Sigmoid colon (tissue), 7 donors: ENCODE data around the gene MYF5. TPM values are rescaled to one million over a fixed set of nuclear protein-coding genes. Genes with fewer than 3 reads are reported as not detected.

Experiments used
- DNase-seq: peaks from one replicate; pipeline ENCODE4 v3.0.0-alpha.2; 2019
- H3K27ac ChIP-seq, 4 donors: fragments of 200-600 bp; sonication (generic); one replicate each; pipeline ENCODE4 v1.5.1; 2016 to 2019; ENCODE audit warnings: mild to moderate bottlenecking in 1 of 4
- H3K27me3 ChIP-seq, 3 donors: fragments of 200-600 bp; sonication (generic); one replicate each; pipeline ENCODE4 v1.5.1; 2019; ENCODE audit warnings: mild to moderate bottlenecking in 1 of 3
- H3K36me3 ChIP-seq, 4 donors: fragments of 200-600 bp; sonication (generic); one replicate each; pipeline ENCODE4 v1.5.1; 2016 to 2019
- H3K4me1 ChIP-seq, 4 donors: fragments of 200-600 bp; sonication (generic); one replicate each; pipeline ENCODE4 v1.5.1; 2017 to 2019
- H3K4me3 ChIP-seq, 4 donors: fragments of 200-600 bp; sonication (generic); one replicate each; pipeline ENCODE4 v1.5.1; 2017 to 2019; ENCODE audit warnings: mild to moderate bottlenecking in 2 of 4, moderate library complexity in 1 of 4
- H3K9me3 ChIP-seq, 4 donors: fragments of 200-600 bp in 3 of 4; sonication (generic) in 3 of 4; one replicate each; pipeline versions ENCODE4 v1.5.1 to v1.6.1; 2013 to 2019
- CTCF ChIP-seq, 4 experiments: fragments of 450-650 bp in 3 of 4; fragments of 200-600 bp in 1 of 4; IDR thresholded peaks; one replicate each; pipeline ENCODE4 v1.5.1; 2016 to 2019; ENCODE audit warnings: antibody characterized with exemption in 4 of 4, mild to moderate bottlenecking in 3 of 4, moderate library complexity in 2 of 4
- EP300 ChIP-seq, 4 donors: sonication (generic); formaldehyde crosslinking; IDR thresholded peaks; one replicate each; pipeline ENCODE4 v1.6.1; 2017; ENCODE audit warnings: antibody characterized with exemption in 4 of 4
- POLR2A ChIP-seq, 2 donors: fragments of 450-650 bp; IDR thresholded peaks; one replicate each; pipeline ENCODE4 v1.6.1; 2016; ENCODE audit warnings: antibody characterized with exemption in 2 of 2, mild to moderate bottlenecking in 2 of 2, moderate library complexity in 2 of 2
- POLR2AphosphoS5 ChIP-seq, 4 donors: sonication (generic); formaldehyde crosslinking; IDR thresholded peaks; one replicate each; pipeline ENCODE4 v1.6.1; 2017; ENCODE audit warnings: antibody characterized with exemption in 4 of 4
- WGBS, 2 donors: extraction: QIAGEN DNeasy Blood & Tissue Kit; methylation state at CpG; one replicate each; pipeline ENCODE4 v1.1.7; 2013; 5-methylcytosine and 5-hydroxymethylcytosine counted together
- intact Hi-C: fragments of 100-400 bp; cut with DNase I; formaldehyde crosslinking; loops from one replicate; pipeline ENCODE4 v1.15.1; 2023
- polyA plus RNA-seq, 3 donors: library from polyadenylated mRNA; stranded (reverse); fragments of 200-250 nt; gene quantifications; one replicate each; pipeline ENCODE4 v1.2.3, GENCODE V29; 2013
- total RNA-seq, 4 donors: library from RNA; depleted of rRNA; stranded (reverse); fragments of >200 nt; gene quantifications; one replicate each; pipeline ENCODE4 v1.1.0, GENCODE V29; 2016
- donor health status: healthy with polysubstance abuse.
- donor health status: Bipolar disorder and iron deficiency.
- donor health status: healthy.

MYF5 gene
- total and polyA plus RNA-seq, 7 donors = not detected

GRCh38 chr12:80709811-80710726 lies 6.6 kb upstream of the MYF5 start:
- TF ChIP-seq POLR2AphosphoS5 (IDR thresholded peaks at IDR 0.05) (no peak), POLR2A (IDR thresholded peaks at IDR 0.05) (no peak), EP300 (IDR thresholded peaks at IDR 0.05) (no peak), CTCF (IDR thresholded peaks at IDR 0.05) (no peak)
- no peaks in the 10 kb centered on the region for H3K36me3 ChIP-seq
- intact Hi-C loops = no loop called here
- no peak overlapping the region for H3K27ac ChIP-seq
- peaks cover 0 to 8% (median 0%) of the 10 kb centered on the region in 4 donors for H3K4me1 ChIP-seq
- WGBS, 2 donors = 43 to 53% methylated on average over 20 of the region's 20 CpGs
- no peak for DNase-seq
- peaks cover 0 to 61% (median 18%) of the 10 kb centered on the region in 3 donors for H3K27me3 ChIP-seq
- no peaks in the 10 kb centered on the region for H3K9me3 ChIP-seq
- no peak overlapping the region for H3K4me3 ChIP-seq

- Histone ChIP-seq H3K4me3 (no peak overlapping the region), H3K27me3 (peaks cover 0 to 69% (median 18%) of the 10 kb centered on the region in 3 donors), H3K4me1 (peaks cover 0 to 8% (median 0%) of the 10 kb centered on the region in 4 donors), H3K27ac (no peak overlapping the region), H3K9me3 (no peaks in the 10 kb centered on the region), H3K36me3 (no peaks in the 10 kb centered on the region)
- intact Hi-C loops = no loop called here
- DNase-seq = no peak
- 87 to 93% methylated on average over 1 of the region's 1 CpG for WGBS, 2 donors
- TF ChIP-seq POLR2A (IDR thresholded peaks at IDR 0.05) (no peak), CTCF (IDR thresholded peaks at IDR 0.05) (no peak), EP300 (IDR thresholded peaks at IDR 0.05) (no peak), POLR2AphosphoS5 (IDR thresholded peaks at IDR 0.05) (no peak)
These were observed 5.8 kb upstream of the MYF5 start for GRCh38 chr12:80710727-80711449.

GRCh38 chr12:80711866-80712265 lies 4.8 kb upstream of the MYF5 start:
- 11 to 47% methylated on average over 1 of the region's 1 CpG for WGBS, 2 donors
- no peak overlapping the region for H3K4me3 ChIP-seq
- H3K27ac ChIP-seq = no peak overlapping the region
- H3K27me3 ChIP-seq = peaks cover 4 to 79% (median 23%) of the 10 kb centered on the region in 3 donors
- H3K9me3 ChIP-seq = no peaks in the 10 kb centered on the region
- DNase-seq = no peak
- H3K4me1 ChIP-seq = peaks cover 0 to 8% (median 0%) of the 10 kb centered on the region in 4 donors
- TF ChIP-seq POLR2AphosphoS5 (IDR thresholded peaks at IDR 0.05) (no peak), CTCF (IDR thresholded peaks at IDR 0.05) (no peak)
- intact Hi-C loops = no loop called here
- no peaks in the 10 kb centered on the region for H3K36me3 ChIP-seq

GRCh38 chr12:80712866-80713265 lies 3.8 kb upstream of the MYF5 start:
- TF ChIP-seq CTCF (IDR thresholded peaks at IDR 0.05) (no peak), EP300 (IDR thresholded peaks at IDR 0.05) (no peak), POLR2AphosphoS5 (IDR thresholded peaks at IDR 0.05) (no peak), POLR2A (IDR thresholded peaks at IDR 0.05) (no peak)
- no peaks in the 10 kb centered on the region for H3K36me3 ChIP-seq
- no peak for DNase-seq
- peaks cover 0 to 8% (median 0%) of the 10 kb centered on the region in 4 donors for H3K4me1 ChIP-seq
- H3K4me3 ChIP-seq = no peak overlapping the region
- intact Hi-C loops = no loop called here
- H3K9me3 ChIP-seq = no peaks in the 10 kb centered on the region
- H3K27me3 ChIP-seq = peaks cover 4 to 83% (median 26%) of the 10 kb centered on the region in 3 donors
- H3K27ac ChIP-seq = no peak overlapping the region
